Activated naive CD4-positive, alpha-beta T cell treated with anti-CD3 and anti-CD28 coated beads, Interleukin-2, amount 10 ng/mL, durations not matched to agents 7 days and 5 days (primary cell): ENCODE results near the gene MOB3B.
A peak's percentile ranks its signal among the peaks of the same experiment; 100 is the strongest.

Source experiments
- CTCF ChIA-PET: fragments of 350-600 bp; sonication (Branson Sonifier 250); formaldehyde crosslinking; loops from one replicate; lab custom pipeline; 2021; ENCODE audit warnings: antibody characterized with exemption; lab: Charles Lee
- DNase-seq: peaks from one replicate; pipeline ENCODE4 v3.0.0-alpha.2; 2020
- H3K27ac Mint-ChIP-seq: one replicate; pipeline ENCODE4 v1.8.0; 2021; ENCODE audit warnings: mild to moderate bottlenecking, moderate library complexity, mixed read lengths
- H3K27me3 Mint-ChIP-seq: one replicate; pipeline ENCODE4 v1.8.0; 2021; ENCODE audit warnings: mild to moderate bottlenecking, mixed read lengths
- H3K36me3 Mint-ChIP-seq: one replicate; pipeline ENCODE4 v1.8.0; 2021; ENCODE audit warnings: mixed read lengths
- H3K4me1 Mint-ChIP-seq: one replicate; pipeline ENCODE4 v1.8.0; 2021; ENCODE audit warnings: mixed read lengths
- H3K4me3 Mint-ChIP-seq: one replicate; pipeline ENCODE4 v1.8.0; 2021; ENCODE audit warnings: mild to moderate bottlenecking, moderate library complexity, mixed read lengths
- H3K9me3 Mint-ChIP-seq: one replicate; pipeline ENCODE4 v1.8.0; 2021; ENCODE audit warnings: mixed read lengths

MOB3B gene

DNA sequence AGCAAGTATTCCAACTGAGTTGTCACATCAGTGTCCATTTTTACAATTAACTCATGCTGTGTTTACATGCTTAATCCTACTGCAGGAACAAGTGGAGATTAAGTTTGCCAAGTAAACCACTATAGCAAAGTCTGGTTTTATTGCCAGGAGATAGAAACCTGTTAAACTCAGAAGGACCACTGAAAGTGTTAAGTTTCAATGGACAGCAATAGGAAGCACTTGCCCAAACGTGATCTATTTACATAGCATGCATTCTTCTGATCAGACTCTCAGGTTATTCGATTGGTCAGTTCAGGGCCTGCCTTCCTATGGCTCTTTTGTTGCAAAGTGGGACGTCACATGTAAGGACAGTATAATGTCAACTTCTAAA is 33.5 kb downstream of the MOB3B start:
- Mint-ChIP-seq H3K27me3 (peaks cover 3% of the 10 kb centered on the region), H3K9me3 (peaks cover 7% of the 10 kb centered on the region), H3K4me1 (peaks cover 12% of the 10 kb centered on the region), H3K27ac (no peak overlapping the region), H3K4me3 (no peak overlapping the region), H3K36me3 (no peaks in the 10 kb centered on the region)
- CTCF ChIA-PET: no interaction called here
- no peak for DNase-seq

DNA sequence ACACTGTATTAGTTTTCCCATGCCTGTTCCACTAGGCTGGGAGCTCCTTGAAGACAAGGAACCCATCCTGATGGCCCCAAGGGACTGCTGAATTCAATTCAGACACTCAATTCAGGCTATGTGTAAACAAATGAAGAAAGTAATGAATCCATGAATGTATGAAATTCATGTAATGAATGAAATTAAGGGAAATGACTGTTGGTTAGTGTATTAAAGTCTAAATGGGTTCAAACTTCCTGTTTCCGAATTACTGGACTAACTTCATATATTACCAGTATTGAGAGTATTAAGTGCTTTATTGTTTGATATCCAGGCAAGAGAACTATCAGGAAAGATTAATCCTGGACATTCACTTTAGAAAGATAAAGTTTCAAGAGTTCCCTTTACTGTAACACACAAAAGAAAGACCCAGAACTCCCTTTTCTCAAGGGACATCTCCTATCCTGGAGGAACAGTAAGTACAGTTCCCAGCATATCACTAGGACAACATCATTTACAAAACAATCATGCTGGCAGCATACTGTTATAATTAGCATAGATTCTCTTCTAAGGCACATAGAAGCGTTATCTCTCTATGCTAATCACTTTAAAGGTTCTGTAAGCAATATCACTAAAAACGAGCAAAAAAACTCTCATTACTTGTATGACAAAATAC is 34.0 kb downstream of the MOB3B start:
- Mint-ChIP-seq H3K4me1 (peaks cover 12% of the 10 kb centered on the region), H3K9me3 (peaks cover 4% of the 10 kb centered on the region), H3K36me3 (no peaks in the 10 kb centered on the region), H3K27ac (no peak overlapping the region), H3K27me3 (peaks cover 3% of the 10 kb centered on the region), H3K4me3 (no peak overlapping the region)
- CTCF ChIA-PET: no interaction called here
- no peak for DNase-seq

DNA sequence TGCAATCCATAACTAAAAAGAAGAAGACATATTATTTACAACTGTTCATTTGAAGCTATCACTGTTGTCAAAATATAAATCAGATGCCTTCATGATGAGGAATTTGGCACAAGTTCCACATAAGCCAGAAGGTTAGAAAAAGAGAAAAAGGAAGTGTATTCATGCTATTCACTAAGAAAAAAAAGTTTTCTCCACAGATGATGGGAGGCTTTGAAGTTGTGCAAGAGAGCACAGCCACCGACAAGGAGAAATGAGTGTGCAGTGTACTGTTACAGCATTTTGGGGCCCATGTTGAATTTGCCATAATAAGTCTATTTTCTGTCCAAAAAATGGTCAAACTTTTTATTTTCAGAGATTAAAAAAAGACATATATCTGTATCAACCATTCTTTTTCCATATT is 38.5 kb downstream of the MOB3B start:
- Mint-ChIP-seq H3K27me3 (peaks cover 3% of the 10 kb centered on the region), H3K4me3 (no peak overlapping the region), H3K9me3 (peaks cover 4% of the 10 kb centered on the region), H3K27ac (no peak overlapping the region), H3K4me1 (peaks cover 13% of the 10 kb centered on the region), H3K36me3 (peaks cover under 1% of the 10 kb centered on the region)
- DNase-seq: no peak
- CTCF ChIA-PET: no interaction called here

DNA sequence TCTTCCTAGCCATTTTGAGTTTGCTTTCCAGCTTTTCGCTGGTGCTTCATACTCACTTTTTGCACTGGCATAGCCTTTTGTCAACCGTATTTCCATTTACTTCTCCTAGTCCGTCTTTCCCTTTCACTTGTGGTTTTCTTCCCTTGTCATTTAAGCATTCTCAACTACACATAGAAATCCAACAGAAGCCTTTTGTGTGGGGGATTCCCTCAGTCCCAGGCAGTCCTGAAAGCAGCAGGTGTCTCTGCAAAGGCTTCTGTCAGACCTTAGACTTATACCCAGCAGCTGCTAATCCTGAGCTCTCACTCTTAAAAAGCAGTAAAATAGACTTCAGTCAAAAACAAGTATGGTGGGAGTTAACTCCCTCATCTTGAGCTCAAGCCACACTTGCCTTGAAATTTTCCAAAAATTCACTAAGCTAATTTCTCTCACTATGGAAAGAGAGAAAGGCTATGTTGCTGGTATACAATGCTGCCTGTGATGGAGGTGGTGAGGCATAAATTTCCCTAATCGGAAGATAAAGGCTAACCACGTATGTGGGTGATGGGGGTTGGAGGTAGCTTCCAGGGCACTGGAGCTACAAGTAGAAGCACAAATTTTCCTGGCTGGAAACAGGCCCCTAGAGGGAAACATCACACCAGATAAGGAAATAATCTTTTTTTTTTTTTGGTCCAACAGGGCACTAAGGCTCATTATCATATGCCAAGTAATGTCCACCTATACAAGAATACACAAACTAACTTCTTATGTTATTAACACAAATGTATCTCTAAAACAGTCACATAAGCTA is 40.3 kb downstream of the MOB3B start:
- CTCF ChIA-PET: interaction anchor here (1.0 to 1.4 kb wide), 2 partner anchors 41 to 156 kb away, joined by 3 to 4 read pairs; no protein-coding TSS in a partner anchor
- H3K4me3 Mint-ChIP-seq: no peak overlapping the region
- H3K36me3 Mint-ChIP-seq: peaks cover 4% of the 10 kb centered on the region
- H3K4me1 Mint-ChIP-seq: peaks cover 31% of the 10 kb centered on the region
- H3K9me3 Mint-ChIP-seq: peaks cover 3% of the 10 kb centered on the region
- H3K27me3 Mint-ChIP-seq: peaks cover 3% of the 10 kb centered on the region
- H3K27ac Mint-ChIP-seq: peak overlapping the region; percentile 7
- no peak for DNase-seq

DNA sequence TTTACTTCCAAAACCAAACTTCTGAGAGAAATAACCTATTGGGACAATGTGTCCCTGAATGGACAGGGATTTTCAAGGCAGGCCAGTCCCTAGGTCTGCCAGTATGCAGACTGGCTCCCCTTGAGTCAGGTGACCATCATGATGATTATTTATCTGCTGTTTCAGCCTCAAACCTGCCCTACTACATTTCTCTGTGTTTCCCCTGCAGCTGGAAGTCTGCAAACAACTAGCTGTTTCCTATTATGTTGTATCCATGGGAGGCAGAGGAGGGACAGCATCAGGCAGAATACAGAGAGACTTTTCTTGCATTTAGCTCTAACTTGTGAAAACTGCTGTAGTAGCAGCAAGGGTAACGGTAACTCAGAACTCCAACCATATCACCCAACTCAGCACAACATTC is 41.7 kb downstream of the MOB3B start:
- peaks cover 39% of the 10 kb centered on the region for H3K4me1 Mint-ChIP-seq
- no peak for DNase-seq
- no peak overlapping the region for H3K4me3 Mint-ChIP-seq
- H3K27ac Mint-ChIP-seq: no peak overlapping the region
- CTCF ChIA-PET: no interaction called here
- peaks cover 1% of the 10 kb centered on the region for H3K27me3 Mint-ChIP-seq
- peaks cover 4% of the 10 kb centered on the region for H3K36me3 Mint-ChIP-seq
- H3K9me3 Mint-ChIP-seq: no peaks in the 10 kb centered on the region

DNA sequence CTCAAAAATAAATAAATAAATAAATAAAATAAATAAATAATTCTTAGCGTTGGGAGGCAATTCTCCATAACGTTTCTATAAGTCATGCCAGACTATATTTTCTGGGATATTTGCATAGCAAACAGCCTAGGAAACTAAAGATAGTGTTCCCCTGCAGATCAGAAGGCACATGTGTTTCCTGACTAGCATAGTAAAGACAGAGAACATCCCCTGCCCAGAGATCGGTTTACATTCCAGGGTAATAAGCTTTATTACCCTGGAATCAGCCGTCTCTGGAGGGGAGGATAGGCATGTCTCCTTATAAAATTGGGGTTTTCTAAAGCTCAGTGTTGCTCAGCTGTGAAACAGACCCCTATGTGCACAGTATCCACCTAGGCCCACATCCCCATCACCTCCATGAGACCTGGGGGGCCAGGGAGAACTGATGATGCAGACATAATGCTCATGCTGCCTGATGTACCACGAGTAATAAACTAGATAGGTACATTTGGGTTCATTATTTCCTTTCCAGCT is 42.4 kb downstream of the MOB3B start:
- no peaks in the 10 kb centered on the region for H3K9me3 Mint-ChIP-seq
- peaks cover 4% of the 10 kb centered on the region for H3K36me3 Mint-ChIP-seq
- peaks cover 39% of the 10 kb centered on the region for H3K4me1 Mint-ChIP-seq
- no peak overlapping the region for H3K4me3 Mint-ChIP-seq
- H3K27me3 Mint-ChIP-seq: no peaks in the 10 kb centered on the region
- no peak for DNase-seq
- CTCF ChIA-PET: no interaction called here
- no peak overlapping the region for H3K27ac Mint-ChIP-seq

DNA sequence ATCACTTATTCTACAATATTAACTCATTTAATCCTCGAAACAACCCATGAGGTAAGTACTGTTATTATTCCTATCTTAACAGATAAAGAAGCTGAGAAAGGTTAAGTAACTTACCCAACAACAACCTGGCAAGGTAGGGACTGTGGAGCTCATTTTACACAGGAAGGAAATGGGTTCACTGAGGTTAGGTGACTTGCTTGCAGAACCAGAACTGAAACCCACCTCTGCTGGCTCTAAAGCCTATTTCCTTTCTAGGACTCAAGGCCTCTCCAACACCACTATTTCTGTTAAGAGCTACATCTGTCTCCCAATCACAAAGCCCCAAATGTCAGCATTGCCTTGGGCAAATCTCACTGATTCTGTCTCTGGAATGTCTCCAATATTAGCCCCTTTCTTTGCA is 44.5 kb downstream of the MOB3B start:
- peak overlapping the region; percentile 17 for H3K27ac Mint-ChIP-seq
- H3K9me3 Mint-ChIP-seq: peaks cover 2% of the 10 kb centered on the region
- peaks cover 4% of the 10 kb centered on the region for H3K36me3 Mint-ChIP-seq
- peaks cover 39% of the 10 kb centered on the region for H3K4me1 Mint-ChIP-seq
- DNase-seq: peak; percentile 34
- H3K27me3 Mint-ChIP-seq: no peaks in the 10 kb centered on the region
- CTCF ChIA-PET: no interaction called here
- no peak overlapping the region for H3K4me3 Mint-ChIP-seq

DNA sequence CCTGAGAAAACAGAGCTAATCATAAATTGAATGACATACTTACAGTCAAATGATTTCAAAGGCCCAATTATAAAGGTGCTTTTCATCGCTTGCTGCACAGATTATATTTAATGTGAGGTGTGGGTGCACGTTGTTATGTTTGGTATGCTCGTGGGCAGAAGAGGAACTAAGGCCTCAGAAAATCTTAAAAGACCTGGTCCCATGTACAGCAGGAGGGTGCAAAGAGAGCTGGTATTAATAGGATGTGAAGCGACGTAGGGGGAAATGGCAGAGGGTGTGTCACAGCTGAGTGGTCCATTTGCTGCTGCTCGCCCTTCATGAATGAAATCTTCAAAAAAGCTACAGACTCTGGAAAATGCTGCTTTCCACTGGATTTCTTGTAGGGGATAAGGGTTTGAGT is 46.0 kb downstream of the MOB3B start:
- Mint-ChIP-seq H3K36me3 (peaks cover 4% of the 10 kb centered on the region), H3K4me1 (peaks cover 29% of the 10 kb centered on the region), H3K27ac (no peak overlapping the region), H3K27me3 (no peaks in the 10 kb centered on the region), H3K9me3 (peaks cover 8% of the 10 kb centered on the region), H3K4me3 (no peak overlapping the region)
- no peak for DNase-seq
- CTCF ChIA-PET: no interaction called here

DNA sequence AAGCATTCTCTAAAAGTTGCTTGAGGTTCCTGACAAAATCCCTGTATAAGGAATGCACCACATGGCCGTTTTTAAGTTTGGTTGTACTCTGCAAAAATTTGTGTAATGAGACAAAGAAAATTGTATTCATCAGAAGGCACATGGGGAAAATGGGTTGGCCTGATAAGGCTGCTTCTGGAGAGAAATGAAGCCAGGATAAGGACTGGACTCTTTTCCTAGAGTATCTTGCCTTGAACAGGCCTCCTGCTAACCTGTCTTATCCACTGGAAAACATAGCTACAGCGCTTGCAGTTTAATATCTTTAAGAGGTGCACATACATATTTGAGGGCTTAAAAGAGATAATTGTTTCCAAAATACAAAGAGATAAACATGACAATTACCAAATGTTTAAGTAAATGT is 46.9 kb downstream of the MOB3B start:
- H3K27ac Mint-ChIP-seq: no peak overlapping the region
- CTCF ChIA-PET: no interaction called here
- no peak overlapping the region for H3K4me3 Mint-ChIP-seq
- peaks cover 7% of the 10 kb centered on the region for H3K36me3 Mint-ChIP-seq
- H3K4me1 Mint-ChIP-seq: peaks cover 27% of the 10 kb centered on the region
- H3K27me3 Mint-ChIP-seq: no peaks in the 10 kb centered on the region
- no peak for DNase-seq
- H3K9me3 Mint-ChIP-seq: peaks cover 11% of the 10 kb centered on the region

DNA sequence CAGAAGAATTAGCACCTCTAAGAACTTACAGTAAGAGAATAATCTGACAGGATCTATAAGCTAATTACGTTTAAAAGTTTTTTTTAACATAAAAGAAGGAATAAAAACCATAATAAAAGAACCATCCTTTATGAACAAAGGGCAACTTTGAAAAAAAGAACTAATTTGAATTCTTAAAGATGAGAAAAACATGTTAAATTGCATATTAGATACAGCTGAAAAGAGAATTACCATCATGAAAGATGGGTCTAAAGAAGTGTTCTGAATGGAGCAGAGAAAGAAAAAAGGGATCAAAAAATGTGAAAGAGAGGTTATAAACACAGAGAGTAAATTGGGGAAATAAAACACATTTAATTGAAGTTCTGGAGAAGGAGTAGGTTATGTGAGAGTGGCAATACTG is 51.3 kb downstream of the MOB3B start:
- no peak for DNase-seq
- H3K27ac Mint-ChIP-seq: no peak overlapping the region
- H3K4me1 Mint-ChIP-seq: no peaks in the 10 kb centered on the region
- CTCF ChIA-PET: no interaction called here
- no peak overlapping the region for H3K4me3 Mint-ChIP-seq
- peaks cover 2% of the 10 kb centered on the region for H3K36me3 Mint-ChIP-seq
- peaks cover 11% of the 10 kb centered on the region for H3K9me3 Mint-ChIP-seq
- H3K27me3 Mint-ChIP-seq: no peaks in the 10 kb centered on the region

DNA sequence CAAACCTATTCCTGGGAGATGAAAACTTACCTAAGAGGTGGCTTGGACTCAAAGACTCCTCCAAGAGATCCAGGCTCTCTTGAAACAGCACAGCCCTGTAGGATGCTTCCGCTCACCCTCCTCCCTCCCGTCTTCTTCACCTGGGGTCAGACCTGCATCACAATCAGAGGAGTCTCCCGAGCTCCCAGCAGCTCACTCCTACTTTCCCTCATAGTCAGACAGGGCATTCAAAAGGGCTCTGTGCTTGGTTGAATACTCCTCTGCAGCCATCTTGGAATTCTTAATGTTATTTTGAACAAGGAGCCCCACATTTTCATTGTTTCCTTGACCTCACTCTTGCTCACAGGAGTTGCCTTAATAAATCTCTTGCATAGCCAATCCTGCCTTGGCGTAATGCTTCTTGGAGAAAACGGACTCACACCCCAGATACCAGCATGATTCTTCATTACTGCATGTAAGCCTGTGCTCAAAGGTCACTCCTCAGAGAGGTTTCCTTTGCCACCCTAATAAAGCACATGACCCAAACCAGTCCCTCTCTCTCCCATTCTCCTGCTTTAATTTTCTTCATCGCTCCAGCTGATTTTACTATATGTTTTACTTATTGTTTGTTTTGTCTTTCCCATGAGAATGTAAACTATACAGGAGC is 52.6 kb downstream of the MOB3B start:
- CTCF ChIA-PET: no interaction called here
- no peaks in the 10 kb centered on the region for H3K27me3 Mint-ChIP-seq
- H3K4me3 Mint-ChIP-seq: no peak overlapping the region
- peaks cover 2% of the 10 kb centered on the region for H3K36me3 Mint-ChIP-seq
- peaks cover 11% of the 10 kb centered on the region for H3K9me3 Mint-ChIP-seq
- H3K27ac Mint-ChIP-seq: no peak overlapping the region
- peaks cover 5% of the 10 kb centered on the region for H3K4me1 Mint-ChIP-seq
- DNase-seq: no peak

DNA sequence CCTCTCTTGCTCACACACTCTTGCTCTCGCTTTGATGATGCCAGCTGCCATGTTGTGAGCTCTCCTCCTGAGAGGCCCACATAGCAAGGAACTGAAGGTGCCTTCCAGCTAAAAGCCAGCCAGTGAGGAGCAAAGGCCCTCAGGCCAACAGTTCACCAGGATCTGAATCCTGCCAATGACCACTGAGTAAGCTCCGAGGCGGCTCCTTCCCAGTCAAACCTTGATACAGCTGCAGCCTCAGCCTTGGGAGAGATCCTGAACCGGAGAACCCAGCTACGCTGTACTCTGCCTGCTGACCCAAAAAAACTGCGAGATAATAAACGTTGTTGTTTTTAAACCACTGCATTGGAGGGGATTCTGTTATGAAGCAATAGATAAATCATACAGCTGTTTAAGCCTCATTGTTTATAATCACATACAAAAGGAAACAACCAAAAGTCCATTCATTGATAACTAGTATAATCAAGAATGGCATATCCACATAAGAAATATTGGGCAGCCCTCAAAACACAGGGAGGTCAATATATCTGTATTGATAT is 54.5 kb downstream of the MOB3B start:
- Mint-ChIP-seq H3K27me3 (no peaks in the 10 kb centered on the region), H3K36me3 (peaks cover 2% of the 10 kb centered on the region), H3K4me3 (no peak overlapping the region), H3K27ac (no peak overlapping the region), H3K4me1 (peaks cover 9% of the 10 kb centered on the region), H3K9me3 (peaks cover 9% of the 10 kb centered on the region)
- DNase-seq: no peak
- CTCF ChIA-PET: no interaction called here

DNA sequence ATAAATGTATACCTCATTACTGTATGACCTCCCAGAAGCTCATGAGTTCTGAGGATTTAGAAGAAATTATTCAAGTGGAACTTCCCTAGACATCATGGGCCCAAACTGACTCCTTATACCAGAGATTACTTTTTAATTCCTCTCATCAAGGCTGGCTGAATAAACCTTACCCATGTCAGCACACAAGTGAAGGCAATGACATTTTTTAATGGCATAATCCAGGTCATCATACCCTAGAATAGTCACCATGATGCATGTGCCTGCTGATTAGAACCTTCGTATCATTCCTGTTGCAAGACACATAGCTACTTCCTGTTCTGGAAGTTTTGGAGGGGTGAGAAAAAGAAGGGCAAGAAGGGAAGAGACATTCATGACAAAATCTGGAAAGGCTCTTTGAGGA is 55.3 kb downstream of the MOB3B start:
- CTCF ChIA-PET: no interaction called here
- peaks cover 2% of the 10 kb centered on the region for H3K36me3 Mint-ChIP-seq

DNA sequence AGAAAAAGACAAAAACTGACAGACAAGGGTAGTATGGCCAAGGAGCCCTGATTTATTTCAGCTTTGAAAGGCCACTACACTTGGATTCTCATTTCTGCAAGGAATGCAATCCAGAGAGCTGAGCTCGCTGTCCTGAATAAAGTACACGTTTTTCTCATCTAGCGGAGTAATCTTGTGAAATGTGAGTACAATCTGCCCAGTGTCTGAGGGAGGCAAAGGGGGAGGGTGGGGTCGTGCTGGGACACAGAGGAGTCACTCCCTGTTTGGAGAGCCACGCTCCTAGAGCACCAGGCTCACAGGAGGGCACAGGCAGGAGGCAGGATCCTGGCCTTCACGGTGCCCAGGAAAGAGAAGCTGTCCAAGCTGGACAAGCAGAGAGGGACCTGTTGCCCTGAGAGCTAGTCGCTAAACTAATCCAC is 56.5 kb downstream of the MOB3B start:
- Mint-ChIP-seq H3K27me3 (no peaks in the 10 kb centered on the region), H3K27ac (no peak overlapping the region), H3K36me3 (no peaks in the 10 kb centered on the region), H3K4me1 (peaks cover 13% of the 10 kb centered on the region), H3K4me3 (no peak overlapping the region), H3K9me3 (no peaks in the 10 kb centered on the region)
- DNase-seq: no peak
- CTCF ChIA-PET: interaction anchor here (0.9 kb wide), 1 partner anchor 11 kb away, joined by 3 read pairs; no protein-coding TSS in a partner anchor

More for the DNA sequence above, 55.3 kb downstream of the MOB3B start:
- Mint-ChIP-seq H3K27me3 (no peaks in the 10 kb centered on the region), H3K4me1 (peaks cover 9% of the 10 kb centered on the region), H3K9me3 (peaks cover 9% of the 10 kb centered on the region), H3K27ac (no peak overlapping the region), H3K4me3 (no peak overlapping the region)
- DNase-seq: no peak
